NOMO-1 treated with DMSO at 0.1 percent for 48 hours (cell line): ENCODE measurements around the gene PARP16.

Source experiments
- DNase-seq: peaks from one replicate; lab custom pipeline; 2025; ENCODE audit not compliant: unreplicated experiment; lab: John Stamatoyannopoulos, UW

The PARP16 gene

DNA sequence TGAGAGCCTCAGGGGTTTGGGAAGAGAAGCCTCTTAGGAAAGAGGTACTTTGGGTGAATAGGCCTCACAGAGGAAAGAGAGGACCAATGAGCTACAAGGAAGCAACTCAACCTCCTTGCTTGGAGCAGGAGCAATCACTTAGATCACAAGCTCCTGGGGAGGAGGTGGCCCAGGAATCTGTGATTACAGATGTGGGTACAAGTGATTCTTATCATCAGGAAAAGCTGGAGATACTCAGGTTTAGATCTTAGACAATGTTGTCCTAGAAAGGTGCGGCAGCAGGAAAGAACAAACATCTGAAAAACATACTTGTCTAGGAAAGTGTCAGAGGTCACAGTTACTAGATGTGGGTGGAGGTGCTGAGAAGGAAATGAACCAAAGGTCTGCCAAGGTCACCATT, 8.2 kb downstream of the PARP16 start:
- DNase-seq = no peak

DNA sequence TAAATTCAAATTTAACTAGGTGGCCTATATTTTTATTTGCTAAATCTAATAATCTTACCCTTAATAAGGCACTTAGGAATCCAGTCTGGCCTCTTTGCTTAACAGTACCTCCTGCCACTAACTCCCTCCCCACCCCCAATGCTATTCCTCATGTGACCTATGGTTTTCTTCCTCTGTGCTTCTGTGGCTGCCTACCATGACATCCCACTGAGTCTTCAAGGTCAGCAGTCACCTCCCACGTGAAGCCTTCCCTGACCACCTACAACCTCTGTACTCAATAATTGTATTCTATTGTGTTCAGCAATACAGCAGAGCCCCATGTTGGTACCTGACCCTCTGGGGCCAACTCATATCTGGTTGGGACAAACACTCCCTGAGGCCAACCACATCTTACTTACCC, 9.7 kb downstream of the PARP16 start:
- DNase-seq = no peak

DNA sequence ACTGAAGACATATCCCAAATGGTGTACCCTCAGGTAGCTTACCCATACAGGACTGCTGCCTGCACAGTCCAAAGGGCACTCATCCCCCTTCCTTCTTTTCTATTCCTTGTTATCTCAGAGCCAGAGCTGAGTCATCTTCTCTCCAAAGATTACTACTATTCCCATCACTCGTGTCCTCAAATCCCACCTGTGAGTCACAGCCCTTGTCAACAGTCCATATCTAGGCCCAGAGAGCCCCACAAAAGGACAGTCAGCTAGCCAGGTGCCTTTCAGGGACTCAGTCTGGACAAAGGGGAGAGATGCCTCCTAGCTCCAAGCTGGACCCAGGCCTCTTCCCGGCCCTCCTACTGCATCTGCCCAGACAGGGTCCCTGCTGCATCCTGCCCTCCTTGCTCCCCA, 11.0 kb downstream of the PARP16 start:
- no peak for DNase-seq

DNA sequence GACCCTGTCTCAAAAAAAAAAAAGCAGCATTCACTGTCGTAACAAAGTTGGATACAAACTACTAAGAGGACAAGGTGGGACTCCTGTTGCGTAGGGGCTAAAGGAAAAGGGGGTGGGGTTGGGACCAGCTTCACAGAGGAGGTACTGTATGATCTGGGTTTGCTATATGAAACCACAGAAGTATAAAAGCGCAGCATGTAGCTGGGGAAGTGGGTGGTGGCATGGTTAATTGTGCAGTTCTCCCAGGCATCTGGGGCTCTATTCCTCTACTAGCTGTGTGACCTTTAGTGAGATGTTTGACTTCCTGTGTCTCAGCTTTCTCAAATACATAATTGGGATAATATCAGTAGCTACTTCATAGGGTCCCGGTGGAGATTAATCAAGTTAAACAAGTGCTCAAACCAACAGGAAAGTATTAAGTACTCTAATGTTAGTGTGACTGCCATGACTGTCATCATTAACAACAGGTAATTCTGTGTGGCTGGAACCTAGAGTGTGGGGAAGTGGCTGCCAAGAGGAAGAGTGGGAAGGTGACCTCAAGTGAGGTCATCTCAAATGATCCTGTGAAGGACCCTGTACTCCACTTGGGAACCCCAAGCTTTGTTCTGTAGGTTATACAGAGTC, 11.5 kb downstream of the PARP16 start:
- DNase-seq = no peak

DNA sequence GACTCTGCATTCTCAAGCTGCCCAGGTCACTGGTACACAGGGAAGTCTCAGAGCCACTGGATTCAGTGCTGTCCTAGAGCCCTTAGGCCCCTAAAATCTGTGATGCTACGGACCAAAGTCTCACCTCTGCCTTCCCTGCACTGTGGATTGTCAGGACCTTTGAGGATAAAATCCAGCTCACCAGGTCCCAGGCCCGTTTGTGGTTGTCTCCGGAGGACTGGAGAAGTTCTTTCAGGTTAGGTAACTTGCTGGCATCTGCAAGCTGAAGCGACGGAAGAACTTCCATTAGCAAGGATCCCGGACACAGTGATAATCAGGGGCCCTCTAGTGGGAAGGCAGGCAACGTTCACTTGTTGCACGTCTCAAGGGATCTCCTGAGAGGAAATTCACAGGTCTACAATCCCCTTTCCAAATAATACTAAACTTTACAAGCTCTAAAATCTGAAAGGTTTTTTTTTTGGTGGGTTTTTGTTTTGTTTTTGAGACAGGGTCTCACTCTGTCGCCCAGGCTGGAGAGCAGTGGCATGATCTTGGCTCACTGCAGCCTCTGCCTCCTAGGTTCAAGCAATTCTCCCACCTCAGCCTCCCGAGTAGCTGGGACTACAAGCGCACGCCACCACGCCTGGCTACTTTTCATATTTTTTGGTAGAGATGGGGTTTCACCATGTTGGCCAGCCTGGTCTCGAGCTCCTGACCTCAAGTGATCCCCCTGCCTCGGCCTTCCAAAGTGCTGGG, 15.7 kb downstream of the PARP16 start:
- DNase-seq = peak; percentile 15

DNA sequence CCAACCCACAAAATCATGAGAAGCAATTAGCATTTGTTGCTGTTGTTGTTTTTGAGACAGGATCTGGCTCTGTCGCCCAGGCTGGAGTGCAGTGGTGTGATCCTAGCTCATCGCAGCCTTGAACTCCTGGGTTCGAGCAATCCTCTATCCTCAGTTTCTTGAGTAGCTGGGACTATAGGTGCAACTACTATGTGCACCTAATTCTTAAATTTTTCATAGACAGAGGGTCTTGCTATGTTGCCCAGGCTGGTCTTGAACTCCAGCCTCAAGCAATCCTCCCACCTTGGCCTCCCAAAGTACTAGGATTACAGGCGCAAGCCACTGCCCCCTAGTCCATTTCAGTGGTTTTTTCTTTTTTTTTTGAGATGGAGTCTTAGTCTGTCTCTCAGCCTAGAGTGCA, 18.3 kb downstream of the PARP16 start:
- DNase-seq = no peak

DNA sequence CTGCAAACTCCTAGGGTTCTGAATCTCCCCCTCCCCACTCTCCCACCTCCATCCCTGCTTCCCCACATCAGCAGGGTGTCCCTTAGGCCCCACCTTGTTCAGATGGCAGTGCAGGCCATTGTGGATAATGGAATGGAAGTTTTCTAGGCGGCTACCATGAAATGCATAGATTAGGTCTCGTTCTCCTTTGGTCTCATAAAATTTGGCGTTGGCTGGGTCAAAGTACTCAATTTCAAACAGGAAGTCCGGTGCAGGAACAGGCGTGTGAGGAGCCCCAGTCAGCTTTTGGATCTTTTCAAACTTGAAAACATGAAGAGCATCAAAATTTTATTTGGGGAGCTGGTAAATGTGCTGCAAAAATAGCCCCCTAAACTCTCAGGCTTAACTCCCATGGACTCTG, 20.2 kb downstream of the PARP16 start:
- no peak for DNase-seq

DNA sequence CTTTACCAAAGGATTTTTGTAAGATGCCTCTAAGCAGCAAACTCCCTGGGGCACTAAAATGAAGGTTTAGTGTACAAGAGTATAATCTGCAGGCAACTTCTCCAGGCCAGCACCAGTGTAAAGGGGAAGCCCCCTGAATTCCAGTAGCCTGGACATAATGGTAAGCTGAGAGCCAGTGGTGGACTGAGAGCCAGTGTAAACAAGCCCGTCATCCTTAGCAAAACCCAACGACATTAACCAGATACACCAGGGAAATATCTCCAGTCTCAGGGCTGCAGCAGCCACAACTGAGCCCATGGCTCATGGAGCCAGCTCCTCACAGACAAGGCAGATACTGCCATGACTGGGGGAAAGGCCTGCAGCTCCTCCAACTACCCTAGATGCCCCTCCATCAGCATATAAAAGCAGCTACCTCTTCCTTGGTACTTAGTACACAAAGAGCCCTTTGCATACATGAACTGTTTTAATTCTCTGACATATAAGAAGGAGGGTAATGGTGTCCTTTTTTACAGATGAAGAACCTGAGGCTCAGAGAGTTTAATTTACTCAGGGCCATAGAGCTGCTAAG, 21.7 kb downstream of the PARP16 start:
- DNase-seq = no peak

DNA sequence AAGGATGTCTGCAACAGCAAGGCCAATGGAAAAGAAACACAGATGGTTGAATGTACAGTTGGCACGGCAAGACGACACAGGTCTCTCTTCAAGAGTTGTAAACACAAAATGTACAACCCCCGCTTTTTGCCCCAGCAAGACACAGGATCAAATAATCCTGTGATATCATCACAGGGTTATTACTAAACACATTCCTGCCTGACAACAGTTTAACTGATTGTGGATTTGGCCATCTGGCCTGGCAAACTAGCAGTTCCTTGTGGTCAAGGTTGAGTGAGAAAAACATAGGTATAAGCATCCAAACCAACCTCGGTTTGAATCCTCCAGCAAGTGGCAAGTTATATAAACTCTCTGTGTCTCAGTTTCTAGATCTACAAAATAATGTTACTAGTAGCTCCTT, 23.4 kb downstream of the PARP16 start:
- no peak for DNase-seq

DNA sequence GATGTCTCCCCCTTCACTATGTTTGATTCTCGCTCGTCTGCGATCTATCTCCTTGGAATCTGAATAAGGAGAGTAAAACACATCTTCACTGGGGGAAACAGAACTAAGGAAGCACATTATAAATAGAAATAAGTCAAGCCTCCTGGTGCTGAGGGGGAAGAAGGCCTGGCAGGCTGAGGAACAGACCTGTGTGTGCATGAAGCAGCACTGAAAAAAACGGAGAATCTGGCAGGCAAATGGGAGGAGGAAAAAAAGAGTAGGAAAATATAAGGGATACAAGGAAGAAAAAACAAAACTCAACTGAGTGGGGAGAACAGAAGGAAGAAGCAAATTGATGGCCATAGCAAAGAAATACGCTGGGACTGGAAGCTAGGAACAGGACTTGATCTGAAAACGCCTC, 25.7 kb downstream of the PARP16 start:
- DNase-seq = no peak

DNA sequence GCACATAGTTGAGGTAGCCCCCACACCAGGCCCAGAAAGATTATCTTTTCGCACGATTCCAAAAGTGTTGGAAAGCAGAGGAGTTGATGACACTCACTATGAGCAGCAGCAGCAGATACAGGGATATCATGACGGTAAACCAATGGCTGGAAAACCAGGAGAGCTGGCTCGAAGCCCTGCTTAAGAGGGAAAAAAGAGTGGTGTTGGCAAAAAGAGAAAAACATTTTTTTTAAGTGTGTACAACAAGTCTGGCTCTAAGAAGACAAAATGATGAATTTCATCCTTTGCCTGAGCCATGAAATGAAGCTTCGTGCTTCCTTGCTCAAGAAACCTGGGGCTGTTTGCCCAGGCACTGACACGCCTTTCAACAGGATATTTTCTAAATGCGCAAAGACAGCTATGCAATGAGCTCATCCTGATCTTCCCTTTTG, 27.3 kb downstream of the PARP16 start:
- no peak for DNase-seq

DNA sequence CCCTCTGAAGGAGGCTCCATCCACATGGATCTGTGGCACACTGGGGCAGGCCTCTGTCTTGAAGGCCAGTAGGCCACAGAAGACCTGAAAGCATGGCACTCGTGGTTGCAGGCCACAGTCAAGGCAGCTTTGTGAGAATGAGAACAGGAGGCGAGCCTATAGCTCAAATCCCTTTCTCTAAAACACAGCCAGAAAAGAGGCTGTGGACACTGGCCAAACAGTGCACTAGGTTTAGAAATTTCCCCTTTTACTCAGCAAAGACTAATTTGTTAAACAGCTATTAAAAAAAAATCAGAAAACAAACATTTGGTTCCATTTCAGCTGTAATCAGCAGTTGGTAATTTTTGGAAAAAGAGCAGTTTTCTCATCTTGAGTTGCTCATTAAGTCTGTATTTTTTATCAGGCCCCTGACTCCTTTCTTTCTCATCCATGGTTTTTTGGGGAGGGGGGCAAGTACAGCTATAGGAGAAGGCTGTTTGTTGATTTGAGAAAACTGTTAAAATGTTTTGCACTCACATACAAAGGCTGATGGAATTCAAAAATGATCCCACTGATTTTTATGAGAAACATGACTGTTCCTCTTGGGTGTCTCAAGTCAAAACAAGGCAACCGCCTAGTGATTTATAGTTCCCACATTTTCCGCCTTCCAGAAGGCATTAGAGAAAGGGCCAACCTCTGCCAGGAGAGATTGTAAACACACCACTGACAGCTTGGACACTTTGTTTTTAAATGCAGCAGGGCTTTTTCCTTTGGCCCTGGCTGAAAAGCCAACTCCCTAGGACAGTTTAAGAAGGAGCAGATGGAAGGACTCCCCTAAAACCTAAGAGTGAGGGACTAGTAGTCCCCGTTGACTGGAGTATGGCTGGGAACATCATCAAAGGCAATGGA, 28.1 kb downstream of the PARP16 start:
- no peak for DNase-seq

DNA sequence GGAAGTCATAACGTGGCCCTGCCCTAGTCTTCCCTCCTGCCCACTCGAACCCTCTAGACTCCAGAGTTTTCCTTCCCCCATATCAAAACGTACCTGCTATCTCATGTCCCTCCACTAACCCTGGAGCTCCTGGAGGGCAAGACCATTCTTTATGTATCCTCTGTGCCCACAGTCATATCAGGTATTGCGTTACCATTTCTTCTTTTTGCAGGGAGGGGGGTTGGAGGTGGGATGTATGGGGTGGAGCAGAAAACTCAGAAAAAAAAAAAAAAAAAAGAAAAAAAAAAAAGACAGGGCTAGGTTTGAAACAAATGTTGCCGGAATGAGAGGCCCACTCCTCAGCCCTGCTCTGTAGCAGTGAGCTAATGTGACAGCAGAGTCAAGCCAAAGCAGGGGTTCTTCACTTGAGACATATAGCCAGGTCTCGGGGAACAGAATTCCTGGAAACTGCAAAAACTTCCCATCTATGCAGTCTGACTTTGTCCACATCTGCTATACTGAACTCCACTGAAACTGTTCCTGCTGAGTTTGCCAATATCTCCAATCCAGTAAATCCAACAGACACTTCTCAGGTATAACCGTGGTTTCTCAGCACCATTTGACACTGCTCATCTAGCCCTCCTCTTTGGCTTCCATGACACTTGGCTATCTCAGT, 31.1 kb downstream of the PARP16 start:
- no peak for DNase-seq

DNA sequence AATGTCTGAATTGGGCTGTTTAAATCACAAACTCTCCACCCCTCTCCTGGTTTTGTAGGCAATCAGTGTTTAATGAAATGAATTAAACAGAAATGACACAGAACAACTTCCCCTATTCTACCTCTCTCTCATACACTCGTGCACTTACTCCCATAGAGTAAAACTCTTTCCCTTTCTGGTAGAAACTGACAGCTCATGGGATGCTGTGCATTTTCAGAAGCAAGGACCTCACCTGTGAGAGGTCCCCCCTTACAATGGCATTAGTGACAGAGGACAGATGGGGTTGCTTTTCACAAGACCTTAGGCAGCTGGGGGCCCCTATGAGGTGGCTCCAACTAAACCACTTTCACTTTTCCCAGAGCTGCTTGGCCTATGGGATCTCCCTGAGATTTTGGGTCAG, 31.9 kb downstream of the PARP16 start:
- DNase-seq = no peak

DNA sequence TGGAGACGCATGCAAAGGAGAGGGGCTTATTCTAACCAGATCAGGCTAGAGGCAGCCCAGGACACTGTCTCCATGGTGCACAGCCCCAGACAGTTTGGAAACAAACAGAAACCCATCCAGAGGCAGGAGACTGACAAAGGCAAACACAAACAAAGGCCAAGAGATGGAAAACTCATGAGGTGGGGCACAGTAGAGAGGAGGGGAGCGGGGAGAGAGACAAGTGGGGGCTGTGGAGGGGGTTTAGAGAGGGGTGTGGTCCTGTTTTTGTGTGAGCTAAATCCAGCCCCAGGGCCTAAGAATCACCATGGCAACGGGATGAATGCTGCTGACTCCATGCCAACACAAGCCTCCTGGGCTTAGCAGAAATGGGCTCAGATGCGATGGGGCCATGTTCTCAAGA, 32.3 kb downstream of the PARP16 start:
- no peak for DNase-seq

DNA sequence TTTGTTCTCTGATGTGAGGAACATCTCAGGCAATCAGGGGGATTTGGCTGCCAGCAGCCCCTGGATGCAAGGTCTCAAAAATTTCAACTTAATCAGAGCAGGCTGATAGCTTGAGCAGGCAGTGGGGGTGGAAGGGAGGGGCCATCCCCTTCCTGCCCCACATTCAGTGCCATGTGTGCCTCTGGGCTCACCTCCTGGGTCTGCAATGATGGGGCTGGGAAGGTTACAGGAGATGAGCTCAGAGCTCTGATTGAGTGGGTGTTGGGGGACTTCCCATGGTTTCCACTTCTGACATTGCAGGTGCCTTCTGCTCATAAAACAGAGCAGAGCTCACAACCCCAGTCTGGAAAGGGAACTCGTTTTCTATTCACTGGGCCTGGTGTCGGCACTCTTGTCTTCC, 37.0 kb downstream of the PARP16 start:
- DNase-seq = no peak

DNA sequence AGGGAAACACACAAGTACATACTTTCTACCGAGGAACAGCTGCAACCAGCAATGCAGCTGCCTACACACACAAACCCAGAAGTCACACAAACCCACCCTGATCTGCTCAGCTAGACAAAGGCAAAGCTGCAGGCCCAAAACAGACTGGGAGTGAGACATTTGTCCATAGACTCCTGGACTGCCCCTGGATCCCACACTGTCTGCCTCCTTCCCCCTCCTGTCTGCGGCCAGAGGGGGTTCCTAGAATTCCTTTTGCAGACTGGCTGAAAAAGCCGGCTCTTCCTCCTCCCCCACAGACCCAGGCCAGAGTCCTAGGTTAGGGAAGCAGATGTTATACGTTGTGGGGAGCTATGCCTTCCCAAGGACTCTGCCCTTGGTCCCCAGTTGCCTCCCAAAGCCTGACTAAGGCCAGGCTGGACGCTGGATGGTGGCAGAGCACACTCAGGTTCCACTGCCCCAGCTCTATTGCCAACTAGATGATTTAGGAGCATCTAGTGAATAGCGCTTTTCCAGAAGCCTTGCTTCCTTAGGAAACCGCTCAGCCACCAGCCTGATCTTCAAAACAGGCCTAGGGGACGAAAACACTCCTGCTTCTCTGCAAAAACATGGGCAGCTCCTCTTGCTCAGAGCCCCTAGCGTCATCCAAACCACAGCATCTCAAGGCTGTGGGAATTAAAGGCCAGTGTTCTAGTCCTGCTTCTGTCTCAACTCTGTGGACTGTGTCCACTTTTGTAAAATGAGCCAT, 38.0 kb downstream of the PARP16 start:
- no peak for DNase-seq

DNA sequence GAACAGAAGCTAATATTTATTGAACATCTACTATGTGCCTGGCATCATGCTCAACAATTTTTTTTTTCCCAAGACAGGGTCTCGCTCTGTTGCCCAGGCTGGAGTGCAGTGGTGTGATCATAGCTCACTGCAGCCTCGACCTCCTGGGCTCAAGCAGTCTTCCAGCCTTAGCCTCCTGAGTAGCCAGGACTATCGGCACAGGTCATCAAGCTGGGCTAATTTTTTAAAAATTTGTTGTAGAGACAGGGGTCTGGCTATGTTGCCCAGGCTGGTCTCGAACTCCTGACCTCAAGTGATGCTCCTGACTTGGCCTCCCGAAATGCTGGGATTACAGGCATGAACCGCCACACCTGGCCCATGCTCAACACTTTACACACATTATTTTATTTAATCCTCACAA, 39.7 kb downstream of the PARP16 start:
- DNase-seq = no peak

DNA sequence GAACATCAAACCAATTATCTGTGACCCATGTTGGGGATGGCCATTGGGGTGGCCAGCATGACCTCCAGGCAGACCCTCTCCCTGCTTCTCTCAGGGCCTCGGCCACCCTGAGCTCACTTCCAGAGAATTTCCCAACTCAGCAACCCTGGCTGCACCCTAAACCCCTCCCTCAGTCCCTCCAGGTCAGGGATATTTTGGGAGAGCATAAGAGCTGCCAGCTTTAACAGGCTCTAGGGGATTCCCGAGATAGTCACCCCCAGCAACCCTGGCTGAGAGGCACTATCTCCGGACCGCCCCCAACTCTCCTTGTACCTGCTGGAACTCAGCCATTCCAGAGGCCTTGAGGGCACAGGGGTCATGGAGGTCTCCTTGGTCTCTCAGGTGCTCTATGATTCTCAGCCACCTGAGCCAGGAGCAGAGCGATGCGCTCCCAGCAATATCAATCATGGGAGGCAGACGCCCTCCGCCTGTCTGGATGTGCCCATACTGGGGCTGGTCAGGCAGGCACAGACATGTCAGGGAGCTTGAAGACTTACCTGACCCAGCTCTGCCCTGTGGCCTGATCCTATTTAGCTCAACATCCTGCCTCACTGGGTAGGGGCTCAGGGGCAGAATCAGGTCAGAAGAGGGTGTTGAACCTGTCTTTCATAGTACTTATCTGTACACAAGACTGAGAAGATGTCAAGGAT, 40.5 kb downstream of the PARP16 start:
- no peak for DNase-seq
